Endothelial cell (in vitro differentiated cells): ENCODE results near the gene CPN2. TPM values are rescaled to one million over a fixed set of nuclear protein-coding genes. Genes with fewer than 3 reads are reported as not detected.

Experiments used
- DNase-seq: peaks from one replicate; pipeline ENCODE4 v3.0.0; 2021; ENCODE audit warnings: low spot score
- H3K27ac Mint-ChIP-seq: one replicate; pipeline ENCODE4 v1.8.0; 2021; ENCODE audit warnings: mixed read lengths, inconsistent platforms; ENCODE audit not compliant: unreplicated experiment
- H3K27me3 Mint-ChIP-seq: one replicate; pipeline ENCODE4 v1.8.0; 2021; ENCODE audit warnings: mild to moderate bottlenecking, moderate library complexity, mixed read lengths, inconsistent platforms; ENCODE audit not compliant: unreplicated experiment
- H3K36me3 Mint-ChIP-seq: one replicate; pipeline ENCODE4 v1.8.0; 2021; ENCODE audit warnings: mild to moderate bottlenecking, low read depth, mixed read lengths, inconsistent platforms; ENCODE audit not compliant: unreplicated experiment
- H3K4me1 Mint-ChIP-seq: one replicate; pipeline ENCODE4 v1.8.0; 2021; ENCODE audit warnings: mild to moderate bottlenecking, mixed read lengths, inconsistent platforms; ENCODE audit not compliant: unreplicated experiment
- H3K4me3 Mint-ChIP-seq: one replicate; pipeline ENCODE4 v1.8.0; 2021; ENCODE audit warnings: mild to moderate bottlenecking, mixed read lengths, inconsistent platforms; ENCODE audit not compliant: unreplicated experiment
- H3K9me3 Mint-ChIP-seq: one replicate; pipeline ENCODE4 v1.8.0; 2021; ENCODE audit warnings: mixed read lengths, inconsistent platforms; ENCODE audit not compliant: unreplicated experiment
- total RNA-seq: library from RNA; stranded (reverse); fragmentation: NEBNext Ultra II Directional; extraction: Animal tissue kit (Norgen Biotek cat#: 25700); gene quantifications from one replicate; pipeline ENCODE4 v1.2.1, GENCODE V29; 2021; ENCODE audit not compliant: unreplicated experiment
- TF ChIP-seq, protein P1 (sequence below): fragments of 200-600 bp; sonication (generic); IDR thresholded peaks from one replicate; pipeline ENCODE4 v1.5.0; 2021; ENCODE audit warnings: antibody characterized with exemption; ENCODE audit not compliant: unreplicated experiment

CPN2 gene
- total RNA-seq, 1 donor from 2014 or later, result not detected

- Mint-ChIP-seq H3K27ac (no peak overlapping the region), H3K27me3 (peaks cover 10% of the 10 kb centered on the region), H3K9me3 (no peaks in the 10 kb centered on the region), H3K4me3 (peak overlapping the region; percentile 51), H3K4me1 (peaks cover 6% of the 10 kb centered on the region), H3K36me3 (no peaks in the 10 kb centered on the region)
- TF ChIP-seq, protein P1, sequence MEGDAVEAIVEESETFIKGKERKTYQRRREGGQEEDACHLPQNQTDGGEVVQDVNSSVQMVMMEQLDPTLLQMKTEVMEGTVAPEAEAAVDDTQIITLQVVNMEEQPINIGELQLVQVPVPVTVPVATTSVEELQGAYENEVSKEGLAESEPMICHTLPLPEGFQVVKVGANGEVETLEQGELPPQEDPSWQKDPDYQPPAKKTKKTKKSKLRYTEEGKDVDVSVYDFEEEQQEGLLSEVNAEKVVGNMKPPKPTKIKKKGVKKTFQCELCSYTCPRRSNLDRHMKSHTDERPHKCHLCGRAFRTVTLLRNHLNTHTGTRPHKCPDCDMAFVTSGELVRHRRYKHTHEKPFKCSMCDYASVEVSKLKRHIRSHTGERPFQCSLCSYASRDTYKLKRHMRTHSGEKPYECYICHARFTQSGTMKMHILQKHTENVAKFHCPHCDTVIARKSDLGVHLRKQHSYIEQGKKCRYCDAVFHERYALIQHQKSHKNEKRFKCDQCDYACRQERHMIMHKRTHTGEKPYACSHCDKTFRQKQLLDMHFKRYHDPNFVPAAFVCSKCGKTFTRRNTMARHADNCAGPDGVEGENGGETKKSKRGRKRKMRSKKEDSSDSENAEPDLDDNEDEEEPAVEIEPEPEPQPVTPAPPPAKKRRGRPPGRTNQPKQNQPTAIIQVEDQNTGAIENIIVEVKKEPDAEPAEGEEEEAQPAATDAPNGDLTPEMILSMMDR, result peak; percentile 99
- peak; percentile 96 for DNase-seq
These were observed 17.7 kb downstream of the CPN2 start for GRCh38 chr3:194333212-194333980.

GRCh38 chr3:194332858-194333211, 18.3 kb downstream of the CPN2 start:
- Mint-ChIP-seq H3K27me3 (peaks cover 10% of the 10 kb centered on the region), H3K4me1 (peaks cover 6% of the 10 kb centered on the region)

DNA sequence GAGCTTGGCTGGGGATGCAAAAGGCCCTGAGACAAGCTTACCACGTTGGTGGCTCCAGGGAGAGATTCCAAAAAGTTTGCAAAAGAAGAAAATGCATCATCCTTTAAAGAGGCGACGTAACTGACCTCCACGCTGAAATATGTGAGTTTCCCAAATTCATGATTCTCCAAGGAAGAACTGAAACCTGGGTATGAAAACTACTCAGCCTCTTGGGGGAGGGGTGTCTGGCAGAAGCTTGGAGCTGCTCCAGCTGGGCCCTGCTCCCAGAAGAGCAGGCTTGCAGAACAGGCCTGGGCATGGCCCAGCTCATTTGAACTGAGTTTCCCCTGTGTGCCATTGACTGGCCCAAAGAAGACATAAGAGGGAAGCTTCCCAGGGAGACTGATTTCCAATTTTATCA, 20.5 kb downstream of the CPN2 start:
- no peaks in the 10 kb centered on the region for H3K9me3 Mint-ChIP-seq
- DNase-seq, result no peak
- no peak overlapping the region for H3K27ac Mint-ChIP-seq
- H3K36me3 Mint-ChIP-seq, result no peaks in the 10 kb centered on the region
- peaks cover 7% of the 10 kb centered on the region for H3K27me3 Mint-ChIP-seq
- TF ChIP-seq, protein P1, result no peak
- H3K4me3 Mint-ChIP-seq, result no peak overlapping the region
- H3K4me1 Mint-ChIP-seq, result peaks cover 6% of the 10 kb centered on the region

More at GRCh38 chr3:194332858-194333211, 18.3 kb downstream of the CPN2 start:
- DNase-seq, result no peak
- H3K36me3 Mint-ChIP-seq, result no peaks in the 10 kb centered on the region
- no peaks in the 10 kb centered on the region for H3K9me3 Mint-ChIP-seq
- TF ChIP-seq, protein P1, result no peak
- H3K27ac Mint-ChIP-seq, result no peak overlapping the region
- no peak overlapping the region for H3K4me3 Mint-ChIP-seq

GRCh38 chr3:194330160-194330559, 21.0 kb downstream of the CPN2 start:
- no peak for DNase-seq
- Mint-ChIP-seq H3K4me3 (no peak overlapping the region), H3K27me3 (peaks cover 7% of the 10 kb centered on the region), H3K36me3 (no peaks in the 10 kb centered on the region), H3K9me3 (no peaks in the 10 kb centered on the region), H3K4me1 (peaks cover 6% of the 10 kb centered on the region), H3K27ac (no peak overlapping the region)
- TF ChIP-seq, protein P1, result no peak

DNA sequence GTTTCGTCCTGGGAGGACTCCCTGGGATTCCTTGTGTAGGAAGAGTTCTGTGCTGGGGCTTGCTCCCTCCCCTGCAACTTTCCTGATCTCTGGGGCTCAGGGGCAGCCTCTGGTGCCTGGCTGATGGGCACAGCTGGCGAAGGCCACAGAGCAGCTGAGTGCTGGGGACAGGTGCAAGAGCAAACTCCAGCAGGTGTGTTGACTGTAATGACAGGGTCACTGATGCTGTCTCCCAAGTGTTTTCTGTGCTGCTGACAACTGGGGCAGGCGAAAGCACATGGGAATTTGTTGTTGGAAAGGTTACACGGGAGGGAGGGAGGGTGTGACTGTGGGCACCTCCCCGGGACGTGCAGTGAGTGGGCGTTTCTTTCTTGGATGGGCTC, 21.6 kb downstream of the CPN2 start:
- Mint-ChIP-seq H3K36me3 (no peaks in the 10 kb centered on the region), H3K27me3 (peaks cover 7% of the 10 kb centered on the region), H3K4me1 (peaks cover 6% of the 10 kb centered on the region), H3K4me3 (no peak overlapping the region), H3K27ac (no peak overlapping the region), H3K9me3 (no peaks in the 10 kb centered on the region)
- TF ChIP-seq, protein P1, result no peak
- DNase-seq, result no peak
